ENCODE results near the gene KLHL25.

The KLHL25 gene

GRCh38 chr15:85777250-85778106 lies 17.2 kb downstream of the KLHL25 start:
- DNase-seq (ENCODE audit: low read depth in 2 of 2) = no peak

- DNase-seq (ENCODE audit: low read depth in 2 of 2) = no peak
Measured at GRCh38 chr15:85773970-85774369, 20.8 kb downstream of the KLHL25 start.

- DNase-seq (ENCODE audit: low read depth in 2 of 2) = no peak
Measured at GRCh38 chr15:85773249-85773648, 21.5 kb downstream of the KLHL25 start.

- DNase-seq (ENCODE audit: low read depth in 2 of 2) = no peak
Measured at GRCh38 chr15:85772668-85773067, 22.1 kb downstream of the KLHL25 start.

- DNase-seq (ENCODE audit: low read depth in 2 of 2) = no peak
Measured at GRCh38 chr15:85771781-85772445, 22.8 kb downstream of the KLHL25 start.

DNA sequence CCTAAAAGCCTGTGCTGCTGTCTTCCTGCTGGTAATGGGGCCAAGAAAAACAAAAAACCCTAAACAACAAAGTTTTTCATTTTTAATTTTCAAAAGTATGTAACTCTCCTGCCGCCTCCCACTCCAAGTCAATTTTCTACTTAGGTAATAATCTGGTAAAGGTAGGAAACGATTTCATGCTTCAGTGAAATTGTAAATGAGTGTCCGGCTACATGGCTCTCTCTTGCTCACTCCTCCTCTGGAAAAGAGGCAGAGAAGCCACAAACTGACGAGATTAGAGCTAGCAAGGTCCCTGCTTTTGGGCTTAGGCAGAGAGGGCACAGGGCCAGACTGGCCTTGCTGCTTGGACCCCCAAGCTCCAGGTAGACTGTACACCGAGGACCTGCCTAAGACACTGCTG lies 23.5 kb downstream of the KLHL25 start:
- no peak for DNase-seq (ENCODE audit: low read depth in 2 of 2)

DNA sequence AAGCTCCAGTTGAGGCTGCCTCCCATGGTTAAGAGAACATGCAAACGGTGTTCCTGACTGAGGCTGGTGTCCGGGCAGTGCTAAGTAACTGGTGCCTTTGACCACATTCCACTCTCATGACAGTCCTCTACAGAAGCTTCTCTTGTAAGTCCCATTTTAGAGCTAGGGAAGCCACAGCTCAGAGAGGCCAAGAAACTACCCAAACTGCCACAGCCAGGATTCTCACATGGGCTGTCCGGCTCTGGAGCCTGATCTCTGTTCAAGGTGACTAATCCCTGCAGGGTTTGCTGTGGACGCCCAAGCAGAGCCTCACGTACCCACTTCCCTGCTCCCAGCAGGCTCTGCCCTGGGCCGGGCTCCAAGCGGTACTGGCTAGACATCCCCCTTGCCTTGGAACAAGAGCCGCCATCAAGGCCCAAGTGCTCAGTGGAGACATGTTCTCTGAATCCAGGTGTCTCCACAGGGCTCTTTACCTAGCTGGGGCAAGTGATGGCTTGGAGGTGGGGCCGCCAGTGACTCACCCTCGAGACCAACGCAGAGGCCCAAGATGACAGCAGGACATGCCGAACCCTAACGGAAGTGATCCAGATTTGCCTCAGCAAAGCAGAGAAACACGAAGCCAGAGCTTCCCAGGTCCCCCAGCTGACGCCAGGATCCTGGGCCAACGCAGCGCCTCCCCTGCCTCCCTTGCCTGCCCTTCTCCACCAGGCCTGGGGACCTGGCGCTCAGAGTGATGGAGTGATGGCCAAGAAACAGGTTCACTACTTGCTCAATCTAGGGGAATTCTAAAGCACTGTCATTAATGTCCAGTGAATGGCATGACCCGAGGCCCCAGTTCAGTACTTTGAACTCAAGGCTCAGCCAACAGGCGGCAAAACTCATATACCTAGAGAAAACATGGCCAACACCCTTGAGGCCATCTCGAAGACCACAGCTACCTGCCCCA lies 24.4 kb downstream of the KLHL25 start:
- no peak for DNase-seq (ENCODE audit: low read depth in 2 of 2)

DNA sequence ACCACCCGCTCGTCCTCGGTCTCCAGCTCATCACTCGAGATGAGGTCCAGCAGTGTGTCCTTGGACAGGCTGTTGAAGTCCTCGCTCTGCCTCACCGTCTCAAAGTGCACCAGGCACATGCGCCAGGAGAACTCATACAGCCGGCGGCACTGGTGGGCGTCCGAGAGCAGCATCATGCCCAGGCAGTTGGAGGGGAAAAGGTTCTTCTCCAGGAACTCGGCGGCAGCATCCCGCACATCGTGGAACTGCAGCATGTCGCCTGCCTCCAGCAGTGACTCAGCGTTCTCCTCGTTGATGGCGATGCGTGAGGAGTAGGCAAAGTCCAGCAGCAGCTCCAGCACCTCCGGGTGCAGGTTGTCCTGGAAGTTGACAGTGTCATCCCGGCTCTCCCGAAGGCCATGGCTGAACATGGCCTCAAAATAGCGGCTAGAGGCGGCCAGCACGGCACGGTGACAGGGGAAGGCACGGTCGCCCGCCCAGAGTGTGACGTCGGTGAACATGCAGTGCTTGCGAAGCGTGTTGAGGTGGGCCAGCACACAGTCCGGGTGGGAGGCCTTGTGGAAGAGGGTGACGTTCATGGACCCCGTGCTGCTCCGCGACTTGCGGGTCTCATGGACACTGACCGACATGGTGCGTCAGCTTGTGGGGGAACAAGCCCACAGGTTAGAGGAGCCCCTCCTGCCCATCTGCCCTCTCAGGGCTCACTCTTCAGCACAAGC lies 25.4 kb downstream of the KLHL25 start:
- no peak for DNase-seq (ENCODE audit: low read depth in 2 of 2)

GRCh38 chr15:85768595-85769168 lies 26.0 kb downstream of the KLHL25 start:
- DNase-seq (ENCODE audit: low read depth in 2 of 2) = no peak

DNA sequence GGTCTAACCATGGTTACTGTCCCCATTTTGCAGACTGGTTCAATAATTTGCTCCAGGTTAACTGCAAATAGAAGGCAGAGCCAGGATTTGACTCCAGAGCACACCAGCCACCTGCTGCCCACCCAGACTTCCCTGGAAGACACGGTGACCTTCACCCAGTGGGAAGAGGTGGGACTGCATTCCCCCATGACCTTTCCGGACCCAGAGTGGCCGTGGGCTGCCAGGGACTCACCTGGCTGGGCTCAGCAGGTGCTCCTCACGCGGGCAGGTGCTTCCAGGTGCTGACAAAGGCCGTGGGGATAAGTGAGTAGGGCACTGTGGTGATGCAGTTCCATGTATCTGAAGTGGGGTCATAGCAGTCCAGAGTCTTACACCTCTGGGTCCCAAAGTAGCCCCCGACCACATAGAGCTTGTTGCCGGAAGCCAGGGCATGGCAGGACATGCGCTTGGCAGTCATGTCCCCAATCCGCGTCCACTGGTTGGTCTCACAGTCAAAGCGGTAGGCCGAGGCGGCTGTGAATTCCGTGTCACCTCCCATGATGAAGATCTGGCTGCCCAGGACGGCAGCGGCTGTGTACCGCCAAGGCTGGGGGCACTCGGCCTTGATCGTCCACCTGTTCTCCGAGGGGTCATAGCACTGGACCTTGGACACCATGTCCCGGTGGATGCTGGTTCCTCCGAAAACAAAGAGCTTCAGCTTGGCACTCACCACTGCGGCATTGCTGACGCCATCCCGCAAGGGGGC lies 26.8 kb downstream of the KLHL25 start:
- no peak for DNase-seq (ENCODE audit: low read depth in 2 of 2)

DNA sequence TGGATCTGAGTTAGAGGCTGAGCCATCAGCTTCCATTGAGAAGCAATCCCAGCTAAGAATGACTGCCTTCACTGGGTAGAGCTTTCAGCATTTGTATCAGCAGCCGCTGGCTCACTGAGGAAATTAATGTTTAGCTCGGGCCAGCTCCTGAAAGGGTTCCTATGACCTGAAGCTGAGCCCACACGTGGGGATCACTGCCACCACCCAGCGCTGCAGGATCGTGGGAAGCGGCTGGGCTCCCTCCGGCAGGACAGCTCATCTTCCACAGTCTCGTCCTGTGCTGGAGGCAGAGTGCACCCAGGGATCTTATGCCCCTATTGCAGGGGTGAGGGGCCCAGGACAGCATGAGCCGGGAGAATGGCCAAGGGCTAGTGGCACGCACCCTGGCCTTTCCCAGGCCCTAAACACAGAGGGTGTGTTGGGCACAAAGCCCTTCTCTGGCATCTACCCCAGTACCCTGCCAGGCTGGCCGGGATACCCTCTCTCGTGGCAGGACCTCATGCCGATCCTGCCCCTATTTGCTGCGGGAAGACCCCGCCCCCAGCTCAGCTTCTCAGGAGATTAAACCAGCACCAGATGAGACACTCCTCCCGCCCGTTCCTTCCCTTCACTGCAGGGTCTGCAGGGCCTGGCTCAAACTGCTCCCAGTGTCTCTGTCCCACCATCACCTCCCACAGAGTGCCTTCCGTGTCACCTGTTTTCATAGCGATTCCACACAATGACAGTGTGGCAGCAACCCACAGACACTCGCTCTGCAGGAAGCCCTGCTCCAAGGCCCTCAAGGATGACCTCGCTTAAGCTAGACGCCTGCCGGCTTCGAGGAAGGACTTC lies 28.5 kb downstream of the KLHL25 start:
- DNase-seq (ENCODE audit: low read depth in 2 of 2) = no peak

DNA sequence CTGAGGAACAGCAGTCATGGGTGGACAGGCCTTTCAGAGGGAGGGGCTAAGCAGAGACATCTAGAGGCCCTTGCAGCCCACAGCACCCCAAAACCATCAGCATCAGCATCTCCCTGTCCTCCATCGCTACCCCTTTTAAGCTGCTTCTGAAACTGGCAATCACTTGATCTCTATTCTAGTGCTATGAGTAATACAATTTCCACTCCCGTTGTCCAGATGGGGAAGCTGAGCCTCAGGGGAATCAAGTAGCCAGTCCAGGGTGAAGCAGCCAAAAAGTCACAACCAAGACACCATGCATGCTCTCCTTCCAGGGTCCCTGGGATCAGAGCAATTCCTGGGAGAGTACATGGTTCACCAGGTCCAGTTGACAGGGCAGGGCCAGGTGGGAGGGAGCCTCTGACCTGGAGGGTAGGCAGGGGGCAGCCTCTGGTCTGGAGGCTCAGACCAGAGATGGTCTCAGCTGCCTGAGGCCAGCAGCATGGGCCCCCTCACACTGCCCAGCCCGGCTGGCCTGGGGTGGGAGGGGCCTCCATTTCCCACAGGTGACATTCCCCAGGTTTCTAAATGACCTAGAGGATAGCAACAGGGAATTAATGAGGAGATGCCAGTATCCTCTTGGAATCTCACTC lies 30.0 kb downstream of the KLHL25 start:
- no peak for DNase-seq (ENCODE audit: low read depth in 2 of 2)

- DNase-seq (ENCODE audit: low read depth in 2 of 2) = no peak
Measured at GRCh38 chr15:85763673-85764633, 30.8 kb downstream of the KLHL25 start.

GRCh38 chr15:85763157-85763556 lies 31.6 kb downstream of the KLHL25 start:
- DNase-seq (ENCODE audit: low read depth in 2 of 2) = no peak

- DNase-seq (ENCODE audit: low read depth in 2 of 2) = no peak
Measured at GRCh38 chr15:85762756-85763127, 32.0 kb downstream of the KLHL25 start.

DNA sequence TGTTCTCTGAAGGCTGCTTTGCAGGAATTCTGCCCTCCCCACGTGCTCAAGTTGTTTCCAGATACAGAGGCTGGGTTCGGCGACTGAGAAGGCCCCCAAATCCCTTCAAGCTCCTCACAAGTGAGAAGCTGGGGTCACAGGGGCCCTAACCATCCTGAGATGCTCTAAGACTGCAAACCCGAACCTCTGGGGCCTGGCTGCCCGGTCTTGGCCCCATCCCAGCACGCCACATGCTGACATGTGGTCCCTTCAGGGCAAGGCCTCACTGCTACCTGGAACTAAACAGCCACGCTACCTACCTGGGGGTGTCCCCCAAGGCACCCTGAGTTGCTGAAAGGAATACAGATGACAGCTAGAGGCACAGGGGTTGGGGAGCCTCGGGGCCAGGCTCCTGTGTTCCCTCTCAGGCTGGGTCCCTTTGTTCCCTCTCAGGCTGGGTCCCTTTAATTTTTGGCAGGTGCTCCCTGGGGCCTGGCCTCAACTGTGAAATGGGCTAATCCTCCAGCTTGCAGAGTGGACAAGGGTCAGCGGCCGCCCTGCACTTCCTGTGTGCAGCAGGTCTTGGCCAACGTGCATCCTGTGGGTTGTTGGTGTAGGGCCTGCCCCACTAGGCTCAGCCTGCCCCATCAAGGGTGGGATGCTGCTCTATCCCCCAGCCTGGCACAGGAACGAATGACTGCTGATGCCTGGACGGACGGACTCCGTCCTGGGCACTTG lies 32.5 kb downstream of the KLHL25 start:
- DNase-seq (ENCODE audit: low read depth in 2 of 2) = no peak

DNA sequence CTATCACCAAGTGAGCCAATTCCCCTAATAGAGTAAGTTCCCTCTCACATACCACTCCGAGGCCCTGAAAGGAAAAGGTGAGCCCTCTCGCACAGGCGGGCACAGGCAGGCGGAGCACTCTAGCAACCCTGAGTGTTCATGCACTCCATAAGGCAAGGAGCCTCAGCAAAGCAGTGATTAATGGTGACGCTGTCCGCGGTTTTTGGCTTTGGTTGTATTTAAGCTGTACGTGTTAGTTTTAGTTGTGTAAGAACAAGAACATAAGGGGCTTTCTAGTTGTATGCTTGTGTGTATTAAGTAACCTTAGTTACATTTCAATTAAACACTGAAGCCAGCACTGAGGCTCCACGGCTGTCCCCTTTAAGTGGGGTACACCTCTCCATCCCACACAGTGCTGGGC lies 33.1 kb downstream of the KLHL25 start:
- DNase-seq (ENCODE audit: low read depth in 2 of 2) = no peak
